H9 (cell line): ENCODE results near the gene OOSP4A. TPM values are rescaled to one million over a fixed set of nuclear protein-coding genes. Genes with fewer than 3 reads are reported as not detected.

Experiments
- DNase-seq: peaks from one replicate; pipeline ENCODE4 v3.0.0-alpha.2; 2017
- H2AFZ ChIP-seq: one replicate; pipeline ENCODE4 v1.6.1; 2013; ENCODE audit warnings: mild to moderate bottlenecking, low read length, control low read depth, moderate library complexity
- H2AK5ac ChIP-seq: 2 replicates; pipeline ENCODE4 v1.6.1; 2013; ENCODE audit warnings: low read length, control low read depth, mixed read lengths; ENCODE audit not compliant: insufficient read length
- H2BK120ac ChIP-seq: one replicate; pipeline ENCODE4 v1.6.1; 2013; ENCODE audit warnings: low read depth, mild to moderate bottlenecking, low read length, control low read depth, inconsistent platforms; ENCODE audit not compliant: poor library complexity, severe bottlenecking
- H2BK12ac ChIP-seq: 2 replicates; pipeline ENCODE4 v1.6.1; 2013; ENCODE audit warnings: low read length, control low read depth, mixed read lengths, low read depth; ENCODE audit not compliant: insufficient read length
- H2BK15ac ChIP-seq: 2 replicates; pipeline ENCODE4 v1.6.1; 2013; ENCODE audit warnings: low read depth, low read length, control low read depth
- H2BK20ac ChIP-seq: one replicate; pipeline ENCODE4 v1.6.1; 2013; ENCODE audit warnings: low read depth, mild to moderate bottlenecking, low read length, control low read depth, inconsistent platforms; ENCODE audit not compliant: poor library complexity, severe bottlenecking
- H2BK5ac ChIP-seq: 2 replicates; pipeline ENCODE4 v1.6.1; 2013; ENCODE audit warnings: low read length, control low read depth, mixed read lengths; ENCODE audit not compliant: insufficient read length
- H3K14ac ChIP-seq: 2 replicates; pipeline ENCODE4 v1.6.1; 2013; ENCODE audit warnings: low read length, control low read depth; ENCODE audit not compliant: insufficient read depth
- H3K18ac ChIP-seq: 2 replicates; pipeline ENCODE4 v1.6.1; 2013; ENCODE audit warnings: low read depth, mild to moderate bottlenecking, mixed read lengths, low read length, control low read depth; ENCODE audit not compliant: insufficient read length
- H3K23ac ChIP-seq: 2 replicates; pipeline ENCODE4 v1.6.1; 2013; ENCODE audit warnings: low read length, control low read depth, mixed read lengths, low read depth; ENCODE audit not compliant: insufficient read length
- H3K23me2 ChIP-seq: 2 replicates; pipeline ENCODE4 v1.6.1; 2013; ENCODE audit warnings: low read depth, mild to moderate bottlenecking, mixed read lengths, low read length, control low read depth; ENCODE audit not compliant: insufficient read length, poor library complexity, severe bottlenecking
- H3K27ac ChIP-seq: 2 replicates; pipeline ENCODE4 v1.5.1; 2013; ENCODE audit warnings: low read length, control low read depth, mixed read lengths, low read depth; ENCODE audit not compliant: insufficient read length
- H3K27me3 ChIP-seq: 2 replicates; pipeline ENCODE4 v1.6.1; 2013; ENCODE audit warnings: low read length, control low read depth, inconsistent platforms; ENCODE audit not compliant: insufficient read depth
- H3K4ac ChIP-seq: 2 replicates; pipeline ENCODE4 v1.6.1; 2013; ENCODE audit warnings: low read depth, mild to moderate bottlenecking, control low read depth, inconsistent platforms, low read length, moderate library complexity
- H3K4me1 ChIP-seq: 2 replicates; pipeline ENCODE4 v1.6.1; 2013; ENCODE audit warnings: low read length, control low read depth, inconsistent platforms; ENCODE audit not compliant: insufficient read depth
- H3K4me2 ChIP-seq: 2 replicates; pipeline ENCODE4 v1.6.1; 2013; ENCODE audit warnings: low read length, control low read depth, mixed read lengths; ENCODE audit not compliant: insufficient read length, insufficient read depth
- H3K56ac ChIP-seq: 2 replicates; pipeline ENCODE4 v1.6.1; 2013; ENCODE audit warnings: low read depth, mild to moderate bottlenecking, mixed read lengths, low read length, control low read depth; ENCODE audit not compliant: insufficient read length
- H3K79me1 ChIP-seq: 2 replicates; pipeline ENCODE4 v1.6.1; 2013; ENCODE audit warnings: low read depth, mild to moderate bottlenecking, moderate library complexity, low read length, control low read depth, inconsistent platforms; ENCODE audit not compliant: insufficient read depth, poor library complexity, severe bottlenecking
- H3K79me2 ChIP-seq: 2 replicates; pipeline ENCODE4 v1.6.1; 2013; ENCODE audit warnings: low read length, control low read depth, inconsistent platforms; ENCODE audit not compliant: insufficient read depth
- H3K9ac ChIP-seq: 2 replicates; pipeline ENCODE4 v1.6.1; 2013; ENCODE audit warnings: low read length, control low read depth, mixed read lengths; ENCODE audit not compliant: insufficient read length; ENCODE audit errors: extremely low read depth
- H3K9me3 ChIP-seq: one replicate; pipeline ENCODE4 v1.6.1; 2013; ENCODE audit warnings: low read depth, low read length, inconsistent platforms; ENCODE audit not compliant: control insufficient read depth
- H3T11ph ChIP-seq: one replicate; pipeline ENCODE4 v1.6.1; 2013; ENCODE audit warnings: mild to moderate bottlenecking, low read length, control low read depth, inconsistent platforms
- H4K20me1 ChIP-seq: one replicate; pipeline ENCODE4 v1.6.1; 2013; ENCODE audit not compliant: control insufficient read depth, insufficient read length, insufficient read depth
- H4K5ac ChIP-seq: 2 replicates; pipeline ENCODE4 v1.6.1; 2013; ENCODE audit warnings: low read depth, mild to moderate bottlenecking, mixed read lengths, low read length, control low read depth; ENCODE audit not compliant: insufficient read length
- H4K8ac ChIP-seq: replicated peaks from 2 replicates; pipeline ENCODE4 v1.6.1; 2013; ENCODE audit warnings: low read length, control low read depth, mixed read lengths, low read depth; ENCODE audit not compliant: insufficient read length
- H4K91ac ChIP-seq: 2 replicates; pipeline ENCODE4 v1.6.1; 2013; ENCODE audit warnings: low read depth, mild to moderate bottlenecking, moderate library complexity, mixed read lengths, low read length, control low read depth; ENCODE audit not compliant: insufficient read length
- H3K27ac Mint-ChIP-seq, 3 experiments: 2 replicates in 2 of 3; 3 replicates in 1 of 3; pipeline ENCODE4 v1.8.0; 2020 to 2021; ENCODE audit warnings: mixed read lengths in 3 of 3, mild to moderate bottlenecking in 1 of 3, moderate library complexity in 1 of 3
- H3K27me3 Mint-ChIP-seq: 2 replicates; pipeline ENCODE4 v1.8.0; 2021; ENCODE audit warnings: low read depth, mild to moderate bottlenecking, moderate library complexity, mixed read lengths
- H3K36me3 Mint-ChIP-seq, 3 experiments: 2 replicates in 2 of 3; 3 replicates in 1 of 3; pipeline ENCODE4 v1.8.0; 2020 to 2021; ENCODE audit warnings: low read depth in 3 of 3, mixed read lengths in 3 of 3; ENCODE audit not compliant: insufficient read depth in 1 of 3
- H3K4me1 Mint-ChIP-seq, 2 experiments: 2 replicates each; pipeline ENCODE4 v1.8.0; 2020; ENCODE audit warnings: mixed read lengths in 2 of 2
- H3K4me3 Mint-ChIP-seq, 2 experiments: 2 replicates in 1 of 2; 3 replicates in 1 of 2; pipeline ENCODE4 v1.8.0; 2020 to 2021; ENCODE audit warnings: mild to moderate bottlenecking in 2 of 2, mixed read lengths in 2 of 2, moderate library complexity in 1 of 2
- H3K9me3 Mint-ChIP-seq, 2 experiments: 2 replicates in 1 of 2; 3 replicates in 1 of 2; pipeline ENCODE4 v1.8.0; 2020; ENCODE audit warnings: mild to moderate bottlenecking in 2 of 2, mixed read lengths in 2 of 2, moderate library complexity in 1 of 2
- WGBS: extraction: QIAGEN DNeasy Blood & Tissue Kit; methylation state at CpG from one replicate; pipeline ENCODE4 v1.1.7; 2013; ENCODE audit warnings: missing lambda C conversion rate, low lambda C conversion rate, mixed read lengths; ENCODE audit not compliant: insufficient read length; ENCODE audit errors: extremely low coverage; 5-methylcytosine and 5-hydroxymethylcytosine counted together
- long read RNA-seq: library from polyadenylated mRNA; unstranded; transcript quantifications from one replicate; pipeline ENCODE4 v2.0.0, GENCODE V29; 2020
- total RNA-seq: library from RNA; stranded (reverse); gene quantifications from 2 replicates; pipeline ENCODE4 v1.2.1, GENCODE V29; 2021
- TF ChIP-seq, protein P1 (sequence below): fragments of 200-600 bp; sonication (generic); conservative IDR thresholded peaks from 3 replicates; pipeline ENCODE4 v1.8.0; 2021; ENCODE audit warnings: antibody characterized with exemption, mild to moderate bottlenecking

Gene OOSP4A
- not detected in 2 replicates for total RNA-seq
- long read RNA-seq, result 0 reads

DNA sequence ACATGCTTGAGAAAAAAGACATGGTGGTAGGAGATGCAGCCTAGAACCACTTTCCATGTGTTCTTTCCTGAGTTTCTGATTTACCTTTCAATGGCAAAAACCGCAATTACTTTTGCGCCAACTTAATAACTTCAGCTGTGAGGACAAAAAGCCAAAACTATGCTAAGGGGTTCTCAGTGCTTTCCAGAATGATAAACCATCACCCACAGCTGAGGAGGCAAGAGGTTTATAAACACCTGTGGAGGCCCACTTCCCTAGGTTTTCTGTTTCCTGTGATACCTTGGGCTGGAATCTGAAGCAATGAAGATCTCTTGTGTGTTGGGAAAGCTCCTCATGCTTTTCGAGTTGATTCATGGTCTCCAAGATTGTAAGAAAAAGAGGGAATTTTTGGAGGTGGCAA, at the start of gene OOSP4A:
OOSP4A (plus strand) TSS at position 301 of the 400 bp plus-strand sequence; CDS start at position 301, 0 bp downstream.
- no peaks in the 10 kb centered on the region for H3K36me3 Mint-ChIP-seq
- Histone ChIP-seq H3K4me1 (peaks cover 4% of the 10 kb centered on the region; the same call in 1 of the 2 replicates), H4K20me1 (no peaks in the 10 kb centered on the region), H3K79me2 (no peaks in the 10 kb centered on the region), H3K18ac (no peak within 1 kb of the TSS), H3T11ph (no peak within 1 kb of the TSS), H2AK5ac (no peak within 1 kb of the TSS), H4K5ac (no peak within 1 kb of the TSS), H4K91ac (no peak within 1 kb of the TSS), H3K4me2 (no peak within 1 kb of the TSS), H3K27me3 (no peaks in the 10 kb centered on the region), H3K14ac (no peak within 1 kb of the TSS), H2BK15ac (no peak within 1 kb of the TSS), H3K9me3 (no peaks in the 10 kb centered on the region), H3K23me2 (no peaks in the 10 kb centered on the region), H3K4ac (no peak within 1 kb of the TSS), H3K9ac (no peak within 1 kb of the TSS), H3K27ac (no peak within 1 kb of the TSS), H4K8ac (no peak within 1 kb of the TSS), H2BK12ac (no peak within 1 kb of the TSS), H3K23ac (no peak within 1 kb of the TSS), H3K56ac (no peak within 1 kb of the TSS), H3K79me1 (no peaks in the 10 kb centered on the region), H2BK5ac (no peak within 1 kb of the TSS), H2AFZ (no peak within 1 kb of the TSS), H2BK20ac (no peak within 1 kb of the TSS), H2BK120ac (no peak within 1 kb of the TSS)
- peak within 1 kb of the TSS in 1 of 3 experiments; percentile 50; a peak in 2 of 7 replicates for H3K27ac Mint-ChIP-seq
- H3K4me1 Mint-ChIP-seq, result peaks cover 12 to 15% of the 10 kb centered on the region in 2 experiments
- no peaks in the 10 kb centered on the region for H3K9me3 Mint-ChIP-seq
- no CpG with 5 or more reads among the region's 3 CpGs for WGBS
- H3K27me3 Mint-ChIP-seq, result no peaks in the 10 kb centered on the region
- H3K4me3 Mint-ChIP-seq, result no peak within 1 kb of the TSS
- DNase-seq, result no peak
- TF ChIP-seq, protein P1, sequence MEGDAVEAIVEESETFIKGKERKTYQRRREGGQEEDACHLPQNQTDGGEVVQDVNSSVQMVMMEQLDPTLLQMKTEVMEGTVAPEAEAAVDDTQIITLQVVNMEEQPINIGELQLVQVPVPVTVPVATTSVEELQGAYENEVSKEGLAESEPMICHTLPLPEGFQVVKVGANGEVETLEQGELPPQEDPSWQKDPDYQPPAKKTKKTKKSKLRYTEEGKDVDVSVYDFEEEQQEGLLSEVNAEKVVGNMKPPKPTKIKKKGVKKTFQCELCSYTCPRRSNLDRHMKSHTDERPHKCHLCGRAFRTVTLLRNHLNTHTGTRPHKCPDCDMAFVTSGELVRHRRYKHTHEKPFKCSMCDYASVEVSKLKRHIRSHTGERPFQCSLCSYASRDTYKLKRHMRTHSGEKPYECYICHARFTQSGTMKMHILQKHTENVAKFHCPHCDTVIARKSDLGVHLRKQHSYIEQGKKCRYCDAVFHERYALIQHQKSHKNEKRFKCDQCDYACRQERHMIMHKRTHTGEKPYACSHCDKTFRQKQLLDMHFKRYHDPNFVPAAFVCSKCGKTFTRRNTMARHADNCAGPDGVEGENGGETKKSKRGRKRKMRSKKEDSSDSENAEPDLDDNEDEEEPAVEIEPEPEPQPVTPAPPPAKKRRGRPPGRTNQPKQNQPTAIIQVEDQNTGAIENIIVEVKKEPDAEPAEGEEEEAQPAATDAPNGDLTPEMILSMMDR, result no peak
